Anterior cingulate cortex (tissue), 58 donors: ENCODE data around the gene PRKCSH.

Source experiments
- DNase-seq, 58 donors: peaks; one replicate each; lab custom pipeline; 2025; lab: John Stamatoyannopoulos, UW

PRKCSH gene

GRCh38 chr19:11486661-11487503 lies 51.4 kb downstream of the PRKCSH start:
- no peak for DNase-seq

GRCh38 chr19:11489378-11489777 lies 53.9 kb downstream of the PRKCSH start:
- DNase-seq: no peak

- DNase-seq: no peak
Observed at GRCh38 chr19:11494634-11495285, 59.3 kb downstream of the PRKCSH start.

- peak in 7 of 58 donors; percentile 6 to 17 (median 8) for DNase-seq
Observed at GRCh38 chr19:11495481-11495880, 60.0 kb downstream of the PRKCSH start.

- no peak for DNase-seq
Observed at GRCh38 chr19:11495885-11496284, 60.5 kb downstream of the PRKCSH start.

- DNase-seq: peak in 33 of 58 donors; percentile 5 to 60 (median 22)
Observed at GRCh38 chr19:11496391-11497163, 61.1 kb downstream of the PRKCSH start.

- no peak for DNase-seq
Observed at GRCh38 chr19:11499220-11499726, 63.8 kb downstream of the PRKCSH start.

GRCh38 chr19:11499890-11500420 lies 64.5 kb downstream of the PRKCSH start:
- no peak for DNase-seq
